ENCODE measurements around the gene SLC29A1.

The SLC29A1 gene

DNA sequence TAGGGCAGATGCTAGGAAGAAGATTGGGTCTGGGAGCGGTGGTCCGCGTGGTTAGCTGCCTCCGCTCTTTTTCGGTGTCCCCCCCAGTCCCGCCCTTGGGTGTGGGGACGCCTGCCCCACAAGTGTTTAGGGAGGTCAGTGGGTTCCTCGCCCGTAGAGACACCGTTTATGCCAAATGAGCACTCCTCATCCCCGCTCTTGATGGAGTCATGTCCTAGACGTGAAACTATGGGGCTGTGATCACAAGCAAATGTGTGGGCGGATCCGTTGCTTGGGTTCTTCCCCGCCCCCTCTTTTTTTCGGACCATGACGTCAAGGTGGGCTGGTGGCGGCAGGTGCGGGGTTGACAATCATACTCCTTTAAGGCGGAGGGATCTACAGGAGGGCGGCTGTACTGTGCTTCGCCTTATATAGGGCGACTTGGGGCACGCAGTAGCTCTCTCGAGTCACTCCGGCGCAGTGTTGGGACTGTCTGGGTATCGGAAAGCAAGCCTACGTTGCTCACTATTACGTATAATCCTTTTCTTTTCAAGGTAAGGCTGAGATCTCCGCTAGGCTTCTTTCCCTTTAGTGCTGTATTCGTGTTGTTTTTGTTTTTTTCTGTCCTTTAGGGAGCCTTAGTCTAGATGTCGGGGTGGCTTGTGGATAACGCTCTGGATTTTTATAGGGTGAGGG, 23.4 kb downstream of the SLC29A1 start, which contains the start of gene HSP90AB1:
Gene HSP90AB1, plus strand, starts transcription at position 439 of the 675 bp plus-strand sequence. CDS start 1,529 bp downstream, outside the sequence.
- Histone ChIP-seq H3K27me3 (ENCODE audit: low read depth, low read length) (no peaks in the 10 kb centered on the region), H3K27ac (ENCODE audit: low read length) (peak within 1 kb of the TSS; percentile 87), H3K9me3 (ENCODE audit: insufficient read depth, low read length) (no peaks in the 10 kb centered on the region), H3K79me2 (ENCODE audit: low read length) (peaks cover 61% of the 10 kb centered on the region), H3K36me3 (replicated peaks; ENCODE audit: low read depth, low read length) (peaks cover 46% of the 10 kb centered on the region), H2AFZ (ENCODE audit: low read depth, low read length) (peak within 1 kb of the TSS; percentile 44; the same call in 1 of the 2 replicates), H4K20me1 (ENCODE audit: insufficient read depth, low read length) (peaks cover 46% of the 10 kb centered on the region), H3K4me2 (ENCODE audit: low read length) (peak within 1 kb of the TSS; percentile 93), H3K4me1 (ENCODE audit: low read length) (peaks cover 22% of the 10 kb centered on the region), H3K4me3 (ENCODE audit: low read length) (peak within 1 kb of the TSS; percentile 92), H3K9ac (ENCODE audit: low read length) (peak within 1 kb of the TSS; percentile 99)
- TF ChIP-seq, protein P1, sequence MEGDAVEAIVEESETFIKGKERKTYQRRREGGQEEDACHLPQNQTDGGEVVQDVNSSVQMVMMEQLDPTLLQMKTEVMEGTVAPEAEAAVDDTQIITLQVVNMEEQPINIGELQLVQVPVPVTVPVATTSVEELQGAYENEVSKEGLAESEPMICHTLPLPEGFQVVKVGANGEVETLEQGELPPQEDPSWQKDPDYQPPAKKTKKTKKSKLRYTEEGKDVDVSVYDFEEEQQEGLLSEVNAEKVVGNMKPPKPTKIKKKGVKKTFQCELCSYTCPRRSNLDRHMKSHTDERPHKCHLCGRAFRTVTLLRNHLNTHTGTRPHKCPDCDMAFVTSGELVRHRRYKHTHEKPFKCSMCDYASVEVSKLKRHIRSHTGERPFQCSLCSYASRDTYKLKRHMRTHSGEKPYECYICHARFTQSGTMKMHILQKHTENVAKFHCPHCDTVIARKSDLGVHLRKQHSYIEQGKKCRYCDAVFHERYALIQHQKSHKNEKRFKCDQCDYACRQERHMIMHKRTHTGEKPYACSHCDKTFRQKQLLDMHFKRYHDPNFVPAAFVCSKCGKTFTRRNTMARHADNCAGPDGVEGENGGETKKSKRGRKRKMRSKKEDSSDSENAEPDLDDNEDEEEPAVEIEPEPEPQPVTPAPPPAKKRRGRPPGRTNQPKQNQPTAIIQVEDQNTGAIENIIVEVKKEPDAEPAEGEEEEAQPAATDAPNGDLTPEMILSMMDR (IDR thresholded peaks at IDR 0.05; ENCODE audit: low read depth, low read length): no peak
- TF ChIP-seq EZH2phosphoT487 (IDR thresholded peaks at IDR 0.05; ENCODE audit: low read depth): no peak

DNA sequence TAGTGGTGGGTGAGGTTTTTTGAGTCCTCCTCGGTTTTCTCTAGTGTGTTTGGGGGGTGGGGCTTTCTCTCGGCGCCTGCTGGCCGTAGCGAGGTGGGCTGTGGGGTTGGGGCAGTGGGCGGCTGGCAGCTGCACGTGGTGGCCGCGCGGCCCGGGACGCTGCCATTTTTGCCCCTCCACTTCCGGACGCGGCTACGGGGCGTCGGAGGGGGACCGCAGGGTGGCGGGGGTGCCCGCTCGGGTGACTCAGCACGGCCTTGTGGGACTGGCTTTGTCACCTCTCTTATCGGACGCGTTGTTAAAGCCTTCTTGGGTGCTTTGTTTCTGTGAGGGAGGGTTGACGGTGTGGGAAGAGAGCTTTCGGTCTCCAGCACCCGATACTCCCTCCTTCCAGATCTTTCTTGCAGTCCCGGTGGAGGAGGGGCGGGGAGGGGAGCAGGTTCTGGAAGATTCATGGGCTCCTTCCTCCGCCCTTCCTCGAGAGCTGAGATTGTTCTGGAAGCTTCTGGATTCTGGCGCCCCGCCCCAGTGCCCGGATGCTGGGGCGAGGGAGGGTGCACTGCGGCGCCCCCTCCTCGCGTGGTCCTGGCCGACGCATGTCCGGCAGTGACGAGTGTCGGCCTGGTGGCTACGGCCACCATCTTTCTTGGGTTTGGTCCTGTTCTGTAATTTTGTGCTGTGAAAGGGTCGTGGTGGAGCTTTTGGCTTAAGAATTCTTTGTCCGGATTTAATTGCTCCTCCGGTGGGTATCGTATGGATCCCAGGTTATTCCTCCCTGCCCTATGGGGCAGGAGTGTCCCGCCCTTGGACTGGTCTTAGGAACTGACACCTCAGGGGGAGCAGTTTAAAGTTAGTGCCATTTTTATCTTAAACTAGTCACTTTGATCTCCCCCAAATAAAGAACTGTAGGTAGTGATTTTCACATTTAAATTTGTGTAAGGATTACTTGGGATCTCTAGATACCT, 24.2 kb downstream of the SLC29A1 start:
- H4K20me1 ChIP-seq (ENCODE audit: insufficient read depth, low read length): peaks cover 50% of the 10 kb centered on the region
- H3K27ac ChIP-seq (ENCODE audit: low read length): peak overlapping the region; percentile 87

GRCh38 chr6:44248579-44248978, 25.2 kb downstream of the SLC29A1 start:
- peaks cover 73% of the 10 kb centered on the region for H3K79me2 ChIP-seq (ENCODE audit: low read length)

More for the DNA sequence above, 24.2 kb downstream of the SLC29A1 start:
- no peaks in the 10 kb centered on the region for H3K27me3 ChIP-seq (ENCODE audit: low read depth, low read length)
- H3K36me3 ChIP-seq (replicated peaks; ENCODE audit: low read depth, low read length): peaks cover 52% of the 10 kb centered on the region
- H3K9me3 ChIP-seq (ENCODE audit: insufficient read depth, low read length): no peaks in the 10 kb centered on the region
- H2AFZ ChIP-seq (ENCODE audit: low read depth, low read length): no peak overlapping the region
- peak overlapping the region; percentile 93 for H3K4me2 ChIP-seq (ENCODE audit: low read length)
- TF ChIP-seq, protein P1 (IDR thresholded peaks at IDR 0.05; ENCODE audit: low read depth, low read length): 0 out of 2 replicates have a peak, but pooled peaks have one; percentile 7
- no peak for TF ChIP-seq EZH2phosphoT487 (IDR thresholded peaks at IDR 0.05; ENCODE audit: low read depth)
- peaks cover 66% of the 10 kb centered on the region for H3K79me2 ChIP-seq (ENCODE audit: low read length)
- H3K4me3 ChIP-seq (ENCODE audit: low read length): peak overlapping the region; percentile 92
- H3K9ac ChIP-seq (ENCODE audit: low read length): peak overlapping the region; percentile 99
- H3K4me1 ChIP-seq (ENCODE audit: low read length): peaks cover 22% of the 10 kb centered on the region

More at GRCh38 chr6:44248579-44248978, 25.2 kb downstream of the SLC29A1 start:
- no peak overlapping the region for H2AFZ ChIP-seq (ENCODE audit: low read depth, low read length)
- H4K20me1 ChIP-seq (ENCODE audit: insufficient read depth, low read length): peaks cover 59% of the 10 kb centered on the region
- peaks cover 59% of the 10 kb centered on the region for H3K36me3 ChIP-seq (replicated peaks; ENCODE audit: low read depth, low read length)
- peak overlapping the region; percentile 93 for H3K4me2 ChIP-seq (ENCODE audit: low read length)
- no peak for TF ChIP-seq EZH2phosphoT487 (IDR thresholded peaks at IDR 0.05; ENCODE audit: low read depth)
- TF ChIP-seq, protein P1 (IDR thresholded peaks at IDR 0.05; ENCODE audit: low read depth, low read length): no peak
- peak overlapping the region; percentile 99 for H3K9ac ChIP-seq (ENCODE audit: low read length)
- H3K4me1 ChIP-seq (ENCODE audit: low read length): peaks cover 22% of the 10 kb centered on the region
- no peaks in the 10 kb centered on the region for H3K9me3 ChIP-seq (ENCODE audit: insufficient read depth, low read length)
- H3K27me3 ChIP-seq (ENCODE audit: low read depth, low read length): no peaks in the 10 kb centered on the region
- peak overlapping the region; percentile 87 for H3K27ac ChIP-seq (ENCODE audit: low read length)
- H3K4me3 ChIP-seq (ENCODE audit: low read length): peak overlapping the region; percentile 92
